GM19395 (cell line): Measurements from ENCODE around the gene FBXL14.

Experiments
- ATAC-seq: cut with Tn5 transposase; IDR thresholded peaks from one replicate; pipeline ENCODE4 v1.9.1; 2021; ENCODE audit warnings: mild to moderate bottlenecking, moderate library complexity; ENCODE audit not compliant: unreplicated experiment

The FBXL14 gene

DNA sequence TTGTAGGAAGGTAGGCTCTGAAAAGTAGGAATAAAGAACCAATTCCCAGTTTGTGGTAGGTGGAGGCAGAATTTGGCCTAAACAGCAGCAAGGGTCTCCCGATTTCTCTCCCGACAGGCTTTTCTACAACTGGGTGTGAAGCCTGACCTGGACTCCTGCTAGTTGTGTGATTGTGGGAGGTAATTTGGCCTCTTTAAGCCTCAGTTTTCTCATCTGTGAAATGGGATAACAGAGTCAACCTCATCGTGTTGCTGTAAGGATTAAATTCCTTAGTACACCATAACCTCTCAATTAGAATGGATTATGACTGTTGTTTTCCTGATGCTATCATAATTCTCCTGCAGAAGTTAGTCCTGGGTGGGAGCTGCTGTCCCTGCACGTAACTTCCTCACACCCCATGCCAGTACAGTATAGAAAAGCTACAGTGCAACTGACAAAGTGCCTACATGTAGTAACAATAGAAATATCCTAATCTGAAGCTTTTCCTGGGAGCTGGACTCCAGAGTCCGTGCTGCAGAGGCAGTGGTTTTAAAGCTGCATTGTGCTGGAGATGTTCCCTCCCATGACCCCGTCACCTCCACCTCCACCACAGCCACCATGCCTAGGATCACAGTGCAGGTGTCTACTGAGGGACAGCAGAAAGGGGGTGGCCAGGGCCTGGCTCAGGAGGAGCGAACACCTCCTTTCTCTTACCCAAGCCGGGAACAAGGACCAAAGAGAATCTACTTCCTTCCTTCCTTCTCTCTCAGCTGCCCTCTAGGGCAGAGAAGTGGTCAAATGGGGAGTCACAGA lies 76.5 kb downstream of the FBXL14 start:
- ATAC-seq, result no peak

DNA sequence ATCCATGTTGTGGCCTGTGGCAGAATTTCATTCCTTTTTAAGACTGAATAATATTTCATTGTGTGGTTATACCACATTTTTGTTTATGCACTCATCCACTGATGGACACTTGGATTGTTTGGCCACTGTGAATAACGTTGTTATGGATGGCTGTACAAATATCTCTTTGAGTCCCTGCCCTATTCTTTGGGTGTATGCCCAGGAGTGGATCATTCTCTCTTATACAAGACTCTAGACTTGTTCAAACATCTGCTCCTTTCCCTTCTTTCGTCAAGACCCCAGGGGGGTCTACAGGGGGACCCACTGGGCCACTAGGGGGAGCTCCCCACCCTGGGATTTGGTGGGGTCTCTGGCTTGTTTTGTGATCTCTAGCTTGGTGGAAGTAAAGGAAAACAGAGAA lies 77.4 kb downstream of the FBXL14 start:
- no peak for ATAC-seq
